GM19455 (cell line): Measurements from ENCODE around the gene BPIFA1.

Experiments
- ATAC-seq: cut with Tn5 transposase; IDR thresholded peaks from one replicate; pipeline ENCODE4 v1.9.1; 2021; ENCODE audit not compliant: unreplicated experiment

The BPIFA1 gene

DNA sequence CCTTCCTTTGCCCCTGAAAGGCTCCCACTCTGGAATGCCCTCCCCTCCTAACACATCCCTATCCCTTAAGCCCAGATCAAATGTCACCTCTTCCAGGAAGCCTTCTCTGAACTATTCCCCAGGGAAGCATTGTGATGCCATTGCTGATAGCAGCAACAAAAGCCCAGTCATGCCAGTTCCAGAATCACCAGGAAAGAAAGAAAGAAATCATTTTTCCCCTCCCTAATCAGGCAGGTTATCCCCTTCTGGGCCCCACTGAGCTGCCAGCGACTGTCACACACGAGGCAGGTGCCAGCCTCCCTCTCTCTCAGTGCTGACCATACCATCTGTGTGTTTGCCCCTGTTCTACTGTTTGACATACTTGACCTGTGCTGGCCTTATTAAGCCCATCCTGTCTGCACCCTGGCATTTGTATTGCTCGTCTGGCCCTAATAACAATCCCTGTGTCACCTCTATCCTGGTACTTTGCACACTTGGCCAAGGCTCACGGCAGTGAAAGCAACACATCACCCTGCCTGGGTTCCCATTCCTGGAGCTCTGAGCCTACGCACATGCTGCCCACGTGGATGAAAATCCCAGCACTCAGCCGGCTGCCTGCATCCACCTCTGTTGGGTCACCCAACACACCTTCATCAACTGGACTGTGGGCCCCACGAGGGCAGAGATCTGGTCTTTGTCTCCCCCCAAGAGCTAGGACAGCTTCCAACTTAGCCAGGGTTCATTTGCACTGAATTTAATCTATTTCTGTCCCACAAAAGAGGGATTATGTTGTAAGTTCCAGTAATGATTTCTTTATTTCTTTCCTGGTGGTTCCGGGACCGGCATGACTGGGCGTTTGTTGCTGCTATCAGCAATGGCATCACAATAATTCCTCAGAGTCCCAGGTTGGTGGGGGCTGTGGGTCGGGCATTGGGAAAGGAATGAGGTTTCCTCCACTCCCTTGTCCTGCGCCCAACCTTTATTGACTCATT lies 42.0 kb downstream of the BPIFA1 start:
- ATAC-seq, result no peak

DNA sequence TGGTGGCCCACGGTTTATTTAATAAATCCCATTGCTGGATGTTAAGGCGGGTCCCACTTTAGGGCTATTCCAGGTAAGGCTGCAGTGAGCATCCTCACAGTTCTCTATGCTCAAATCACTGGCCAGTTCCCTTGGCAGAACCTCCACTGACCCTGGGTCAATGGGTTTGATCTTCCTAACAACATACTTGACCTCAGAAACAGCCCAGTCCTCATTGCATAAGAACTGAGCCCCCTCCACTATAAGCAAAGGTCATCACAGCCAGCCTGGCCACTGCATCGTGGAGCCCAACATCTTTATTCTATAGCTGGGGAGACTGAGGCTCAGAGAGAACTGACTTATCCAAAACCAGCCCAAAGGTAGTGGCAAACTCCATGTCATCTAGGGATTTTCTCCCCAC lies 42.9 kb downstream of the BPIFA1 start:
- no peak for ATAC-seq

DNA sequence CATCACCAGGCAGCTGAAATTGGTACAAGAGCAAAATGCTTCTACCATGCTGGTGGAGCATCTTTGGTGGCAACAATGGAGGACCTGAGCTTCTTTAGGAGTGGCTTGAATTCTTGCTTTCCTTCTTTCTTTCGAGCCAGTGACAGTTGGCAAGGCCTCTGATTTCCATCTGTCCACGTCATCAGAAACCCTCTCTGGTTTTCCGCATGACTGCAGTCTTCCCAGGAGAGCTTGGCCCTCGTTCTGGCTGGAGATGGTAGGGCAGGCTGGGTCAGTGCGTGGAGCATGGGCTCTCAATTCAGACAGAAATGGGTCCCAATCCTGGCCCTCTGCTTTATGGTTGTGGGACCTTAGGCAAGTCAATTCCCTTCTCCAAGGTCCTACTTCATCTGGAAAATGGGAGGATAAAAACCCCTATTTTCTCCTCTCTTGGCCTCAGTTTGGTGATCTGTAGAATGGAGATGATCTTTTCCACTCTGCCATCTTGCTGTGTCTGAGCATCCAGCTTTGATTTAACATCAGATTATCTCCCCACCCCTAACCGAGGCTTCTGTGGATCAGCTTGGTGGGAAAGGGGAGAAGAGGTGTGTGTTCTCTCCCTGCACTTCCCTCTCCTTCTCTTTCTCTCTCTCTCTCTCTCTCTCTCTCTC lies 43.6 kb downstream of the BPIFA1 start:
- no peak for ATAC-seq

DNA sequence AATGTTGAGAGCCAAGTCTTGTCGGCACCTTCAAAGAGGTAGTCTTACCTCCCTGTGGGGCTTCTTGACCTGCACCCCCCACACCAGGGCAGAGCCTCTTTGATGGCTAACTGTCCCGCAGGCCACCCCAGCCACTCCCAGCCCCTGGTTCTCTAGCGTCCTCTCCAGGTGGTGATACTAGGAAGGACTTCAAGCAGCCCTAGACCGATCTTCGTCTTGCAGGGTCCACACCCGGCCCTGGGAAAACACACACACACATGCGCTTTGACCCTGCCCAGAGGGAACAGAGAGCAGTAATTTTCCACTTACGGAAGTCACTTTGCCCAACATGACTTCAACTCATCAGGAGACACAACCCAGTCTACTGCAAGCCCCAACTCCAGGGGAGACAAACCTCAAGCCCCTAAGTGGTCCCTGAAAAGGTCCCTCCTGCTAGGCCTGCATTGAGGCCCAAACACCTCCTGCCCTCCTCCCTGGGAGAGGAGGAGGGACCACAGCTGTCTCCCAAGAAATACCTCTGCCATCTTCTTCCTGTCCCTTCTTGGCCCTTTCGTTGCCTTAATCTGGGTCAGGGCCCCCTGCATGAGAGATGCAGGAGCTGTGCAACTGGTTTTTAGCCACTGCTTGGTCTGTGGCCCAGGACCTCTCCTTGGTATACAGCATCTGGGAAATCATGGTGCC lies 44.3 kb downstream of the BPIFA1 start:
- ATAC-seq, result no peak

DNA sequence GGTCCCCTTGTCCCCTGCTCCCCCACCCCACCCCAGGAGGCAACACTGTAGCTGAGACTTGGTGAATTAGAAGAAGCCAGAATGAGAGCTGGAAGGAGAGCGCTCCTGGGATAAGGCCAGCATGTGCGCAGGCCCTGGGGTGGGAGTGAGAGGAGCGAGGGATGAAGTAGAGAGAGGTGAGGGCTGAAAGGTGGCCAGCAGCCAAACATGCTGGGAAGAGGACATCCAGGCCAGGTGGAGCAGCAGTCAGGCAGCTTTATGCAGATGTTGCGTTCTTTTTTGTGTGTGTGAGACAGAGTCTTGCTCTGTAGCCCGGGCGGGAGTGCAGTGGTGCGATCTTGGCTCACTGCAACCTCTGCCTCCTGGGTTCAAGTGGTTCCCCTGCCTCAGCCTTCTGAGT lies 45.0 kb downstream of the BPIFA1 start:
- ATAC-seq, result no peak

DNA sequence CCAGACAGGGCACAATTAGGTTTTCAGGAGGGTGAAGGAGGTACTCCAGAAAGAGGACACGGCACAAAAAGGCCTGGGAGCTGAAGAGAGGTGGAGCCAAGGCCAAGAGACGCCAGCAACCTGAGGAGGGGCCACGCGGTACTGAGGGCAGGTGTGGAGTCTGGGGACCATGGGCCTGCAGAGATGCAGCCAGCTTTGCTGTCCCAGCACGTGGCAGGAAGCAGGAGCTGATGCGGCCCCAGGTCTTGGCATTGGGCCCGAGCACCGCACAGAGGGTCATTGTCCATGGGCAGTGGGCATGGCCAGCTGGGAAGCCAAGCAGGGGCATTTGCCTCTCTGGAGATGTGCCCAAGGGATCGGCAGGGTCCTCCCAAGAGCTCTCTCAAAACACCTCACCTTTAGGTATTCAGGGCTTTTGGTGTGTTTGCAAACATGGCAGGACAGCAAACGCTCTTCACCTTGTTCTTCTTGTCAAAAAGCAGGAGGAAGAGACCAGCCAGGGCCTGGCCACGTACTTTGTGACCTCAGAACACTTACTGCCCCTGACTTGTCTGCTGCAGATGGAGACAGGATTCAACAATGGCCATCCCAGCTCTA lies 45.9 kb downstream of the BPIFA1 start:
- no peak for ATAC-seq

DNA sequence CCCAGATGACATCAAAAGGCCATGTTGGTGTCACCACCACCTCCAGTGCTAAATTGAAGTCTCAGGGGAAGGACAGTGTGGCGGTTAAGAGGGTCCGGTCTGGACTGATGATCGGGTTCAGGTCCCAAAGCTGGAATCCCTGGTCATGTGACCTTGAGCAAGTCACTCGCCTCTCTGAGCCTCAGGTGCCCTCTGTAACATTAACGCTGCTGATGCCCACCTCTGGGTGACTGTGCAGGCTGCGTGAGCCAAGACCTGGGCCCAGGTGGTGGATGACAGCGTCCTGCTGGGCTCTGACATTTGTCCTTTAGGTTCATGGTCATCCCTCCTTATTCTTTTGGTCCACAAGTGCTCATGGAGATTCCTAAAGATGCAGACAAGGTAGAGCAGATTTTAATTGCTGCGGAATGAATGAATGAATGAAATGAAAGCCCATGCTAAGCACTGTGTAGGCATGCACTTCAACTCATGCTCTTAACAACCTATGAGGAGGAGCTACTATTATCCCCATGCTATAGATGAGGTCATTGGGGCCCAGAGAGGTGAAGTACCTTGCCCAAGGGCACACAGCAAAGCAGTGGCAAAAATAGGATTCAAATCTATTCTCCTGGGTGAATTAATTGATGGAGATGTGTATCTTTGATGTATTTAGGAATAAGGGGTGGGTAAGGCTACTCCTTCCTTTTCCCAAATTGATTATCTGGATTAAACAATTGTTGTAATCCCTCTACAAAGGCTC lies 46.6 kb downstream of the BPIFA1 start:
- ATAC-seq, result no peak

DNA sequence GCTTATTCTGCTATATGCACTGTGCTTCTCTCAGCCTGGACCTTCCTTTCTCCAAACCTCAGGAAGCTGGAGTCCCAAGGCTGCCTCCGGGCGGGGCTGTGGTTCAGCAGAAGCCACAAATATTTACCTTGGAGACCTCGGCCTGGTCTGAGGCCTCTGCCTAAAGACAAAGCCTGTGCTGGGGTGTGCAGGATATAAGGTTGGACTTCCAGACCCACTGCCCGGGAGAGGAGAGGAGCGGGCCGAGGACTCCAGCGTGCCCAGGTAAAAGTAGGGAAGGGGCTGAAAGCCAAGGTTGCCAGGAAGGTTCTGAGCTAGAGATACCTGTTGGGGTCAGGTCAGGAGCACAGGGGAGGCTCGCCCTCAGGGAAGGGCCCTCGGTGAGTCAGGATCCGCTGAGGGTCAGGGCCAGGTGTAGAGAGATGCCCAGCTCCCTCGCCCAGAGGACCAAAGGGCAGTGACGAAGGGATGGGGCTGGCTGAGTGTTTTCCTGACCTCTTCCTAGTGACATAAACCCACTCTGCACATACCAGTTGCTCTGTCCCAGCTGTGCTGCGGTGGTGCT lies 47.3 kb downstream of the BPIFA1 start, which contains the start of gene BPIFB1:
Gene BPIFB1, plus strand, starts transcription at position 224 of the 565 bp plus-strand sequence. CDS start 2,860 bp downstream, outside the sequence.
- ATAC-seq, result no peak

DNA sequence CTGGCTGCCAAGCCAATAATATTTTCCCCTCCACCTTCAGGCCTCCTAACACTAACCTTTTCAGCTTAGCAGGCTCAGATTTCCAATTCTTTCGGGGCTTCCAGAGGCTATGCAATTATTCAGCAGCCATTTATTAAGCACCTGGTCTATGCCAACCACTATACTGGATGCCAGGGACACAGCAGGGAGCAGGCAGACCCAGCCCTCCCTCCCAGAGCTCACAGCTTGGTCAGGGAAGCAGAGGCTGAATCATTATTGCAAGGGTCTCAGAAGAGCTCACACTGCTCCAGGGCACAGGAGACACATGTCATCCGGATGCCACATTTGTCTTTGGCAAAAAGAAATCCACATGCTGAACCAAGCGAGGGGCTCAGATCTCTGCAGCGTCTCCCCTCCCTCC lies 48.5 kb downstream of the BPIFA1 start:
- no peak for ATAC-seq

DNA sequence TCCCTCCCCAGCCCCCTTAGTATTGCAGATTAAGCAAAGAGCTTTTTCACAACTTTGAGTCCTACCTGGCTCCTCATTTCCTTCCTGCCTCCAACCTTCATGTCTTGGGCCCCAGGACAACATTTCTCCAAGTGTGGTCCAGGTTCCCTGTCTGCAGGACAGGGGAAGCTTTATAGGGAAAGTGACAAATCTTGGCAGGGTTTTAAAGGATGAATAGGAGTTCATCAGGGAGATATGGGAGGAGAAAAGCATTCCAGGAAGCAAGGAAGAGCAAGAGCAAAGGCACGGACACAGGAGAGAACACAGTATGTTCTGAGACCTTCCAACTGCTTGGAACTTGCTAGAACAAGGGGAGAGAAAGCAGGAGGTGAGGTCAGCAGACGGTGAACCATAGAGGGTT lies 49.1 kb downstream of the BPIFA1 start:
- no peak for ATAC-seq

DNA sequence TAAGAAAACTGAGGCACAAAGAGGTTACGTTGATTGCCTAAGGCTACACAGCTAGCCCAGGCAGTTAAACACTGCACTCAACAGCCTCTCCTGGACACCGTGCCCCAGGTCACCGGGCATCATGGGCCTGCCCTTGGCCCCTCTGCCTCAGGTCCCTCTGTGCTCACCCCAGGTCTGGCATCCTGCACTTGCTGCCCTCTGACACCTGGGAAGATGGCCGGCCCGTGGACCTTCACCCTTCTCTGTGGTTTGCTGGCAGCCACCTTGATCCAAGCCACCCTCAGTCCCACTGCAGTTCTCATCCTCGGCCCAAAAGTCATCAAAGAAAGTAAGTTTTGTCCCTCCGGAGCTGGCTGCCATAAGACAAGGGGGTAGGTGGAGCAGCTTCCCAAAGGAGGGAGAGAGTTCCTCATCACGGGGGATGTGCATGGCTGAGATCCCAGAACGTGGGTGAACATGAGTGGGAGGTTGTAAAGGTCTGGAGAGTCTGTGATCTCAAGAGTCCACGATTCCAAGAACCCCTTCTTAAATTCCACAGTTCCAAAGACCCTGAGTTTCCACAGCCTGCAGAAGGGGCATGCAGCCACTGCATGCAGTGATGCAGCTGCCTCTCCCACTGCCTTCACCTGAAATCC lies 50.2 kb downstream of the BPIFA1 start:
- no peak for ATAC-seq

DNA sequence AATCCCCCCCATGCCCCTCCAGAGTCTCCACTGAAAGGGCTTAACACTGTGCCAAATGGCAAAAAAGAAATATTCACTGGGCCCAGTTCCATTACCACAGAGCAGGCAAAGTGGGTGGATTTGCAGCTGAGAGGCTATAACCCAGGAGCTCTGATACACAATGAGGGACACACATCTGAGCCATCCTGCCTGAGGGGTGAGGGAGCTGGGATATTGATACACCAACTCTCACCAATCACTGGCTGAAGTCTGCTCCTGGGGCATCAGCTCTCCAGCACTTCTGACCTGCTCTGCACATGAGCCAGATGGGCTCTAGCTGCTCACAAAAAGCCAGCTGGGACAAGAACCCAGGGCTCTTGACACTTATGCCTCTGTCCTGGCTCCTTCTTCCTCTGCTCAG lies 52.1 kb downstream of the BPIFA1 start:
- ATAC-seq, result no peak

DNA sequence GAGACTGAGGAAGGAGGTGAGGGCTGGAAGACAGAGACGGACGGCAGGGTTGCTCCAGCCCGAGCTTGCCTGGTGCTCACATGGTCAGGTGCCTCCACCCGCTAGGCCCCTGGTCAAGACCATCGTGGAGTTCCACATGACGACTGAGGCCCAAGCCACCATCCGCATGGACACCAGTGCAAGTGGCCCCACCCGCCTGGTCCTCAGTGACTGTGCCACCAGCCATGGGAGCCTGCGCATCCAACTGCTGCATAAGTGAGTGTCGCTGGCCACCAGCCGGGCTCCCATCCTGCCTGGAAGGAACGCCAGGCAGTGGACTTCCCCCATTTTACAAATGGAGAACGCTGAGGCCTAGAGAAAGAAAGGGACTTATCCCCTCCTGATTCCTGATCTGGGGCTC lies 55.1 kb downstream of the BPIFA1 start:
- no peak for ATAC-seq

DNA sequence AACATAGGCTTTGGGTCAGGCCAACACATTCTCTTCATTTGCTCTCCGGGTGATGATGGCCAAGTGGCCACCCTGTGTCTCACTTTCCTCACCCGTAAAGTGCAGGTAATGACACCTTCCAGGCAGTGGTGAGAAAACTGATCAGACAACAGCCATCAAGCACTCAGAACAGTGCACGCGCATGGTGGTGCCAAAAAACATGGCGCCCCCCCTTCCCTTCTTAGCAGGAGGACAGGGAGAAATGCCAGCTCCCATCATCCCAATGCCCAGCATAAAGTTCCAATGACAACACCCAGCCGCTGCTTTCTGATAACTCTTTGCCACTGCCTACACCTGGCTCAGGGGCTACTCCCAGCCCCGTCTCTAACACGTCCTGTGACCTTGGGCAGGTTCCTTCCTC lies 55.6 kb downstream of the BPIFA1 start:
- no peak for ATAC-seq

DNA sequence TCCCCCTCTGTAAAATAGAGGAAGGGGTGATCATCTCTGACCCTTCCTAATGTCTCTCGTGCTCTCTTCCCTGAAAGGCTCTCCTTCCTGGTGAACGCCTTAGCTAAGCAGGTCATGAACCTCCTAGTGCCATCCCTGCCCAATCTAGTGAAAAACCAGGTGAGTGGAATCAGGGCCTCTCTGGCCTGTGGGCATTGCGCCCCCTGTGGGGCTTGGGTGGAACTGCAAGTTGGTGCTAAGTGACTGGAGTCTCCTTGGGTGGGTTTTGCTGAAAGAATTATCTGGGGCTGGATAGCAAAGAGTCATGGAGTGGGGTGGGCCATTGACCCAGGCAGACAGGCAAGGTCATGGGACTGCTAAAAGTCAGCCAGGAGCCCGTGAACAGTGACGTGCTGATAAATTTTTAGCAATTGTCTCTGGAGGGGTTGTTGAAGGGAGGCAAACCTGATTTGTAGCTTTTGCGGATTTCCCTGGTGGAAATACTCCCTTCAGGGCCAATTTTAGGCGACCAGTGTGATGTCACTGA lies 56.1 kb downstream of the BPIFA1 start:
- no peak for ATAC-seq
